A549 treated with ZK216348 at 1 μM for 4 hours (cell line): ENCODE results near the gene ZPBP. TPM values are rescaled to one million over a fixed set of nuclear protein-coding genes. Genes with fewer than 3 reads are reported as not detected.

Experiments
- total RNA-seq: library from RNA; stranded (reverse); fragments of 200-300 nt; extraction: Qiagen RNA extraction; gene quantifications from 5 replicates; pipeline ENCODE4 v1.2.3, GENCODE V29; 2022; ENCODE audit warnings: low read depth

Gene ZPBP
- total RNA-seq = not detected in 5 replicates

GRCh38 chr7:50092579-50093491 is at the start of gene ZPBP:
ZPBP (minus strand) TSS chr7:50093246; CDS start chr7:50093194, 52 bp downstream.

Other genes with a start within 250 kb of the ZPBP start
- gene IKZF1, start 211.5 kb upstream of the ZPBP start, total RNA-seq = not detected in 5 replicates